Skin epidermis (tissue), 12 donors: ENCODE measurements around the gene HLF.

Source experiments
- H3K27ac ChIP-seq, 21 experiments: fragments of 200-600 bp; sonication (generic) in 11 of 21; one replicate each; pipeline ENCODE4 v1.5.0; 2020; ENCODE audit warnings: mild to moderate bottlenecking in 3 of 21, inconsistent platforms in 2 of 21, moderate library complexity in 2 of 21
- H3K4me3 ChIP-seq, 7 experiments: fragments of 200-600 bp; sonication (generic) in 2 of 7; one replicate each; pipeline ENCODE4 v1.5.0; 2020; ENCODE audit warnings: inconsistent platforms in 2 of 7, mild to moderate bottlenecking in 2 of 7, moderate library complexity in 1 of 7

HLF gene

DNA sequence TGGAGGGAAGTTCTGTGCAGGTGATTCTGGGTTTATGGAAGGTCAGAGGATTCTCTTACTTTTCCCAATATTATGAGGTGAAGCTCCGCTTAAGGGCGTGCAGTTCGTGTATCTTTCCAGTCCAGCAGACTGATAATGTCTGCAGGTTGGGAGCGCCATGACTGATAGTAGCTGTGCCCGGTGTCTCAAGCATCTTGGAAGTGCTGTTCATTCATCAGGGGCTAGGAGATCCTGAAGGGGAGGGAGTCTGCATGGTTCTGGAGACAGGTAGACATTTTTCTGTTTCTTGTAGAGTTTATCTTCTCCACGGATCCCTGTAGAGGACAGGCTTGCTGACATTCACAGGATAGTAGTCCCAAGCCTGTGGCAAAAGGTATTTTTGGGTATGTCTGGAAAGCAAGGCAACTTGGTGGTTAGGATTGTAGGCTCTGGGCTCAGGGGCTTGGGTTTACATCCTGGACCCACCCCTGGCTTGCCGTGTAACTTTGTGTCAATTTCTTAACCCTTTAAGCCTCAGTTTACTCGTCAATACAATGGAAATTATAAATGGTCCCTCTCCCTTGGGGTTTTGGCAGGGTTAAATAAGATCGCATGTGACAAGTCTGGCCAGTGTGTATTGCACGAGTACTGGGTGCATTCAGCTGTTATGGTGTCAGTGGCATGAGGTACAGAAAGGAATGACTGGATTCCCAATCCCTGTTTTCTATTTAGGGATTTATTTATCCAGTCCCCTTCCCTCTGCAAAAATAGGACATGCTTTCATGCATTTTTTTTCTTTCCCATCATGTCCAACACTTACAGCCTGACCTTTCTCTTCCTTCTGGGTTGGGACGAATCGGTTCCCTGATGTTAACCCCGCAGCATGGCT is 8.2 kb downstream of the HLF start:
- Histone ChIP-seq H3K4me3 (no peak overlapping the region), H3K27ac (peak overlapping the region in 11 of 21 experiments; percentile 17 to 69 (median 50))

DNA sequence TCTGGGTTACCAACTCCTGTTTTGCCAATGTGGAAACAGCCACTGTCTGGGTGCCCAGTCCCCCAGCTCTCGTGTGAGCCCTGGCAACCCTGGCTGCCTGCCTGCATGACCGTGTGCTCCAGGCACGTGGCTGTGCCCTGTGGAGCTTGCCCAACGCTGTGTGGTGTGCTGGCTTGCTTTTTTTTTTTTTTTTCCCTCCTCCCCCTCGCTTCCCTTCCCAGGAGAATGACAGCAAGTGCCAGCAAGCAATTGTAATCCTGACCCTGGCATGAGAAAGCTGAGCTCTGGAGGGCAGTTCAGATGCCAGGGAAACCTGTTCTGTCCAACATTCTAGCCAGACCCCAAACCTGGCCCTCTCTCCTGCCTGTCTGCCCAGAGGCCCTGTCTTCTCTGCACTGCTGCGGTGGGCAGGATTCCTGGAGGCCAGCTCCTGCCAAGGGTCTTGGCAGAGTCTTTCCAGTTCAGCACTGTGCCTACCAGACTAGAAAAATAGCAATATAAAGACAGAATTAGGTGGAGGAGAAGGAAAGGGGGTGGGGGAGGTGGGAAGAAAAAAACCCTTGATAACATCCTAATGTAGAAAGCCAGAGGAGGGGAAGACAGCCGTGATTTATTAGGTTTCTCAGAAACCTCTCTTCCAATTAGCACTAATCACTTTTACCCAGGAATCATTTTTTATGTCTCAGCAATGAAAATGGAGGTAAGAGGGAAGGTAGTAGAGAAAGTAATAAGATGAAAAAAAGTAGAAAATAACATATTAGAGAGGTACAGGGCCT is 9.0 kb downstream of the HLF start:
- Histone ChIP-seq H3K27ac (peak overlapping the region in 13 of 21 experiments; percentile 9 to 69 (median 50)), H3K4me3 (no peak overlapping the region)

DNA sequence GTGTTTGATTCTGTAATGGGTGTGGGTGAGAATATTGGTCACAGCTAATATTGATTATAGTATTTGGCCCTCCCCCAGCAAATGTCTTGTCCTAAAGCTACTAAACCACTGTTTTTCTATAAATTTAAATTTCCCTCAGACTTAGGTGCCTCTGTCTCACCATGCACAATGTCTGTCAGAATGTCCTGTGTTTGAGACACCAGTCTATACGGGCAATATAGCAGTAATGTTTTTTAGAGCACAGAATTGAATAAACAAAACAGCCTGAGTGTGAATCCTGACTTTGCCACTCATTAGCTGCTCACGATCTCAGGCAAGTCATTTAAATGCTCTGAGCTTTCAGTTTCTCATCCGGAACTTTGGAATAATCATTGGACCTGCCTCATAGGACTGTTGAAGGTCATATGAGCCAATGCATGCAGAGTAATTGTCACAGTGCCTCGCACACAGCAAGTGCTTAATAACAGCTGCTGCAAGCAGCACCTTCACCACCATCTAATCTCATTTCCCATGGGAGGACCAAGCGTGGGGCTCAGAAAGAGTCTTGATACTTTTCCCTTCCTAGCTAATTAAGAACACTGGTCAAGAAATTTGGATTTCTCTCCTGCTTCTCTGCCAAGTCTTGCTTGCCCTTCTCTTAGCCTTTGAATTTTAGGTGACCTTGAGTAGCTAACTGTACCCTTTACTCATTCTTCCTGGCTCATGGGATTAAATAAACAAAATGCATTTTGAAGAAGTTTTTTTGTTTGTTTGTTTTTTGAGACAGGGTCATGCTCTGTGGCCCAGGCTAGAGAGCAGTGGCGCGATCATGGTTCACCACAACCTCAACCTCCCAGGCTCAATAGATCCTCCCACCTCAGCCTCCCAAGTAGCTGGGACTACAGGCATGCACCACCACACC is 9.8 kb downstream of the HLF start:
- Histone ChIP-seq H3K27ac (peak overlapping the region in 10 of 21 experiments; percentile 5 to 58 (median 50)), H3K4me3 (no peak overlapping the region)

DNA sequence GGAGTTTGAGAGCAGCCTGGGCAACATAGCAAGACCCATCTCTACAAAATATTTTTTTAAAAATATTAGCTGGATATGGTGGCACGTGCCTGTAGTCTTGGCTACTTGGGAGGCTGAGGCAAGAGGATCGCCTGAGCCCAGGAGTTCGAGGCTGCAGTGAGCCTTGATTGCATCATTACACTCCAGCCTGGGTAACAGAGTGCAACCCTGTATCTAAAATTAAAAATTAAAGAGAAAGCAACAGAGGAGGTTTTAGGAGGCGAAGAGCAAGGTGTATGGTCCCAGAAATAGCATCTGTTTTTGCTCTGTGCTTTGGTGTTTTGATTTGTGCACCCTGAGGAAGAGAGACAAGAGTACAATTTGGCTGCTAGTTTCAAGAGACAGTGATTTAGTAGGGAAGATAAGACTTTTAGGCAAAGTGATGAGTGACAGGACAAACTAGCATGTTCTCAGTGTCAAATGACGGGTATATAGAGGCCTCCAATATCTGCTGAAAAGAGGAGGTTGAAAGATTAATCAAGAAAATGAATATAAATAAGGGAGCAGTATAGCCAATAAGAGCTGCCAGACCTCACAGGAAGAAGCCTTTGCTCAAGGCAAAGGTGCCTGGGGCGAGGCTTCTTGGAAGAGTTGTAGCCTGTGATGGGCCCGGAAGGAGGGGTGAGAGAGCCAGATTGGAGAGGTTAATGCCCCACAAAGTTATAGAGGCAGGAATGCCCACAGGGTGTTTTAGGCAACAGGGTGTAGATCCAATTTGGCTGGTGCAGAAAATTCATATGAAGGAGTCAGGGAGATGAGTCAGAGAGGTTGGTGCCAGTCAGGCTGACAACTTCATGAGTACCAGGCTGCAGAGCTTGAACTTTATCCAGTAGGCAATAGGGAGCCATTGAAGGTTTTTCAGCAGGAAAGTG is 11.4 kb downstream of the HLF start:
- H3K4me3 ChIP-seq: no peak overlapping the region
- H3K27ac ChIP-seq: peak overlapping the region in 2 of 21 experiments; percentile 42 to 51

DNA sequence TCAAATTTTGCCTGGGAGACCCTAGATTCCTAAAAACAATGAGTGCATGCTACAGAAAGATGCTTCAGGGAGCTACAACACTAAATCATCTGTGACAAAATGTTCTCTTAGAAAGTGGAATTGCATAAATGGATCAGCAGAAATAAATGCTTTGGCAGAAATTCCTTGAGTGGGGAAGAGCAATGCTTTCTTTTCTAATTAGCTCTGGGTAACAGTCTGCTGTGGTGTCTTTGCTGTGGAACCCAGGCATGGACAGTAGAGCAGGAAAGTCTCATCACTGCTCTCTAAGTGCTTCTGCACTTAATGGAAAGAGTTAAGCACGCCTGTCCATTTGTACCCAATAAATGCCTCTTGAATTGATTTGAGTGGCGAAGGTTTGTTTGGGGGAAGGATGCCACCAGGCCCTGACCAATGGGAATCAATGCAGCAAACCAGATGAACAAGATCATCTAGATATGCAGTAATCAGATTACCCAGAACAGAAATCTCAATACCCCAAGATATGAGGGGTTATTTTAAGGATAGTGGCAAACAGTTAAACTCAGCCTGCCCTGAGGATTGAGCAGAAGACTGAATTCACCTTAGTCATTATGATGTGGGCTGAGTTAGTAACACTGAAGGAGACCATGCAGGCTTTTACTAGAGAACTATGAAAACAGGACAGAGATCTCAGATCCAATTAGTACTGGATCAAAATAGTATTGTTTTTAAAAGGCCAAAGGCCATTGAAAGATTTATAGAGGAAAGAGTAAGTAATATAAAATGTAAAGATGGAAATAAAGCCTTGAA is 13.6 kb downstream of the HLF start:
- Histone ChIP-seq H3K27ac (peak overlapping the region in 2 of 21 experiments; percentile 27 to 68), H3K4me3 (no peak overlapping the region)

DNA sequence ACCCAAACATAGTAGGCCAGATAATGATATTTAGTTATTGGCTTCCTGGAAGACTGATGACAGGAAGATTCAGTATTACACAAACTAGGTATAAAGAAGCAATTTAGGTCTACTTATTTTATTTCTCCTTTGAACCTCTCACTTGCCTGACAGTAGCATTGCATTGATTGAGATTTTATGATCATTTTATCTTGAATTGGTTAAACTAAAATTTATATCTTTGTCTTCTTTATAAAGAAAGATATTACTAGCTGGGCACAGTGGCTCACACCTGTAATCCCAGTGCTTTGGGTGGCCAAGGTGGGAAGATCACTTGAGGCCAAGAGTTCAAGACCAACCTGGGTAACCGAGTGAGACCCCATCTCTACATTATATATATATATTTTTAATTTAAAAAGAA is 14.4 kb downstream of the HLF start:
- no peak overlapping the region for H3K4me3 ChIP-seq
- no peak overlapping the region for H3K27ac ChIP-seq

DNA sequence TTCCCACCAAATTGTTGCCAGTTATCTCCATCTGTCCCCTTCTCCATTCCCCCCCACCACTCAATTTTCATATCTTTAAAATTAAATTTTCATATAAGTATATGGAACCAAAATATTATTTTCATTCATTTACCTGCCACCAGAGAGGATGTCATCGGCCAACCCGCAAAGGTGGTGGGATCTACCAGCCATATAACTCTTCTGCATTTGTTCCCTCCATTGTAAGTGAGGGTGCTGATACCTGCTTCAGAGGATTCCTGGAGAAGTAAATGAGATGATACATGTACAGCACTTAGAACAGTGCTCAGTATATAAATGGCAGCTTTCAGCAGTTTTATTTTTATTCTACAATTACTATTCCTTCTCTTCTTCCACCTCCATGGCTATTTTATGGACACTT is 15.0 kb downstream of the HLF start:
- H3K27ac ChIP-seq: no peak overlapping the region
- no peak overlapping the region for H3K4me3 ChIP-seq

DNA sequence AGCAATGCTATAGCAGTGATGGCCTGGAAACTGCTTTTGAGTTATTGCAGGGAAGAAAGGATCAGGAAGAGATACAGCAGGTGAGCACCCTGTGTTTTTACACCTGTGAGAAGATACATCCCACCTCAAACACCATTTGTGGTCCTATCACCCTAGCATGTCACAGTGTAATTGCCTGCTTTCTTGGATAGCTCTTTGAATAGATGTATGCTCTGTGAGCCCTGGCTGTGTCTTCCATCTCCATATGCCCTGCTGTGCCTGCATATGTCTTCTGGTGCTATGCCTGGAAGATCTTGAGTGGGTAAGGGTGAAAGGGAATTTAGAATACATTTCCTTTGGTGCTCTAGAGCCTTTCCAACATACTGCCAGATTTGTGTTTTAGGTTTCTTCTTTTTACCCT is 15.5 kb downstream of the HLF start:
- Histone ChIP-seq H3K4me3 (no peak overlapping the region), H3K27ac (no peak overlapping the region)

DNA sequence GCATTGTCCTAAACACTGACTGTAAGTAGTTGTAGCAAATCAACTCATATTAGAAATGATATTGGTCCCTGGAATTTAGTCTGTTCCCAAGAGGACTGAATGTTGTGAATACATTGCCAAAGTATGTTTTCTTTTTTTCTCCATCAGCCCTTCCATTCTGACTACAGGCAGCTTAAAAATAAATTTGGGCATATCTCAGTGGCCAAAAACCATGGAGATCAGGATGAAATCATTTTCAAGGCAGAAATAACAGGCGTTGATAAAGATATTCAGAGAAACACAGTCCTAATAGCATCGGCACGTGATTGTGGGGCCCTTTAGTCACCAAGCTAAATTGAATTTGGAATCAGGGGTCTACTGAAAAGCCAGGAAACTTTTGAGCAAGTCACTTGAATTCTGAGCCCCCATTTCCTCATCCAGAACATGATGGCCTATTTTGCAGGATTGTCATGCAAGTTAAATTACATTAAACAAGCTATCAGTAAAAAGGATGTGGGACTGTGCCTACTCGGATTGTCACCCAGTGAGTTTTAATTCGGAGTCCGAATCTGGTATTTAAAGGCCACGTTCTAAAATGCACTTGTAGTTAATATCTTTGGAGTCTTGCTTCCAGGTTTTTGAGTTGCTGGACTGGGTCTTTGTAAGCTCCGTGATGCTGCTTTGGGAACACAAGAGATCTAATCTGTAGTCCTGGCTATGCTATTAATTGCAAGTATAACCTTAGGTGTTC is 17.1 kb downstream of the HLF start:
- Histone ChIP-seq H3K27ac (peak overlapping the region in 2 of 21 experiments; percentile 3 to 28), H3K4me3 (no peak overlapping the region)

DNA sequence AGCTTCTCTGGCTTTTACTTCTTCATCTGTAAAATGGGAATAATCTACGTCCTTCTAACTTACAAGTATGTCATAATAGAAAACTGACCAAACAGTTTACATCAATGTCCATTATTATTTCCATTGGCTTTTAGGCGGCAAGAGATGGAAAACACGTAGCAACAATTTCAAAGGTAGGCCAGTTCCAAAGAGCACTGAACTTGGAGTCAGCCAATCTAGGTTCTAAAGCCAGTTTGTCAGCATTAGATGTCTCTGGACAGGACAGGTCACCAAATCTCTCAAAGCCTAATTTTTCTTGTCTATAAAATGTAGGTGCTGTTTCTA is 17.6 kb downstream of the HLF start:
- H3K4me3 ChIP-seq: no peak overlapping the region
- H3K27ac ChIP-seq: no peak overlapping the region

DNA sequence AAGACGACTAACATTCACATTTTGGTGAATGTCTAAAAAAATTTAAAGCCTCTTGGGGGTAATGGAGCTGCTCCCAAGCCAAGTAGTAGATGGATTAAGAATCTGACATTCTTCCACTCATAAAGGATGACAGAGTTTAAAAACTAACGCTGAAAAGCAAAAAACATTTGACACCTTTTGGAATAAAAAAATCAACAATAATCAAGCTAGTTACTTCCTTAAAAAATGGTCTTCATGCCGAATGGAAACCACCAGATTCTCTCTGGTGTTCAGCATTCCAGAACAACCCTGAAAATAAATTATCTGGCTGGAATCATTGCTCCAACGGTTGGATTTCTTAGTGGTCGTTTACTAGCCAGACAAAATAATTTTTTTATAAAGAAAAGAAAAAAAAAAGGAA is 18.0 kb downstream of the HLF start:
- Histone ChIP-seq H3K27ac (peak overlapping the region in 8 of 21 experiments; percentile 4 to 74 (median 22)), H3K4me3 (no peak overlapping the region)

DNA sequence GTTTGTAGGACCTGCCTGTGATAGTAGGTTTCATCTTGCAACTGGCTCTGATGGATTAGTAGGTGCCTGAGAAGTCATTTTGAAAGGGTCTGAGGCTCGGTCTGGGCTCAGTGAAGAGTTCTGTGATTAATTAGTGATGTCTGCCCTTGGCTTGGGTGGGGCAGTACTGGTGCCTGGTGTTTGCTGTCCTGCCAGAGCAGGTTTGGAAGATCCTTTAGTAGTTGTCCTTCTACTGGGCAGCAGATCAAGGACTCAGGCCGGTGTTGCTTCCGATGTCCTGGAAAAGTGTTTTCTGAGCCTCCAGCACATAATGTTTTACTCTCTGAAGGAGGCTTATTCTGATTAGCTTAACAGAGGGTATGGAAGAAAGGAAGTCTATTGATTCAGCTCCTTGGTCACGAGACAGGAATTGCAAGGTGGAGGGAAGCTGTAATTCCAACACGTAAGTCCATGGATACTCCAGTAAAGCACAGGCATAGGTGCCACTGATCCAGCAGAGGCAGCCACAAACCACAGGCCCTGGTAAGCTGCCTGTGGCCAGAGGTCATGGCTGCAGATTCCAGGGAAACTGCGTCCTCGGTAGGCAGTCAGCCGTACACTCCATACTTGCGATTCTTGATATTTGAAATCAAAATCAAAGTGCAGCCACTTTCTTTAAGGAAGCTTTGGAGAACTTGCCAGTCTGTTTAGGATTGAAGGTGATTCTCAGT is 18.7 kb downstream of the HLF start:
- peak overlapping the region in 10 of 21 experiments; percentile 4 to 74 (median 40) for H3K27ac ChIP-seq
- H3K4me3 ChIP-seq: no peak overlapping the region

DNA sequence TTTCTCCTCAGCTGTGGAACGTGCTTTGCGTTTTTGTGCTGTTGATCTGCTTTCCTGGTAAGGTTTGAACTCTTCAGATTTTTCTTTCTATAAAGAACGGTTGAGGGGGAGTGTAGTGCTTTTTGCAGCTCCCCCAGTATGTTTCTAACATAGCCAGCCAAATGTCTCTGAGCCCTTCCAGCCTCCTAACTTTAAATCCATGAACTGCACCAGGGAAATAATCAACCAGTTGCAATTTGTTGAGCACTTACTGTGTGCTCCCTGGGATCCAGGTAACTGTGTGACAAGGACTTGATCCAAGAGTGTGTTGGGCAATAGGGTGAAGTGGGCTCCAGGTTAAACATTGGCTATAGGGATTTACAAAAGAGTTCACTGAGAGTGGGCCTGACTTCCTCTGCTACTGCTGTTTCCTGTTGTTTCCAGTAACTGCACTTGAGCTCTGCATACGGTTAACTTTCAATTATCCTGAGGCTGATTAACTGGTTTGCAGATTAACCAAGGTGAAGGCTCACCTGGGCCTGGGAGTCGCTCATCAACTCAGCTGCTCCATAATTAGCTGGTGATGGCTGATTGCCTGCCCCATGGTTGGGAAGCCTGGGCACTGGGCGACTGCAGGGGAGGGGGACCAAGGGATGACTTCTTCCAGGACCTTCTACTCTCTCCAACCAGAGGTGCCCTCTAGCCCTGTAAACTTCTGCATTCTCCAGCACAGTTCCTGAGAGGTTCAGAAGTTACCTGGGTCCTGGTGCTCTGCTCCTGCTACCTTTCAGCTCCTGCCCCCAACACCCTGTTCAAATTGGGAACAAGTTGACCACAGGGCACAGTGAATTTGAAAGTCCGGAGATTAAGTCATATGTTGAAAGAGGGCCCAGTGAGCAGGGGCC is 19.5 kb downstream of the HLF start:
- Histone ChIP-seq H3K27ac (peak overlapping the region in 11 of 21 experiments; percentile 6 to 74 (median 52)), H3K4me3 (no peak overlapping the region)

DNA sequence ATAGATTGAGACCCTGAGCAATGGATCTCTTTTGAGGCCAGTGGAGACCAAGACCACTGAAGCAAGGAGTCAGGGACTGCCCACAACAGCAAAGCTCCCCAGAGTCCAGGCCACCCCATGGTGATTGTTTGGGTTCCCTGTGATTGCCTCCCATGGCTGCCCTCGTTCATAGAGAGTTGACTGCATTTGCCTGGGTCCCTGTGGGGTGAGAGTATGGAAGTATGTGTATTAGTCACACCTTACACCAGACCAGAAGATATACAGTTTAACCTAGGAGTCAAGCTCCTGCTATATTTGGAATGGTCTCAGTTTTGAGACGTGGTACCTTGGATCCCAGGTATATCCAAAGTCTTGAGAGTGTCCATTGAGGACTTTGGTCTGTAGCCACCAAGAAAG is 20.2 kb downstream of the HLF start:
- no peak overlapping the region for H3K4me3 ChIP-seq
- peak overlapping the region in 12 of 21 experiments; percentile 6 to 74 (median 51) for H3K27ac ChIP-seq

DNA sequence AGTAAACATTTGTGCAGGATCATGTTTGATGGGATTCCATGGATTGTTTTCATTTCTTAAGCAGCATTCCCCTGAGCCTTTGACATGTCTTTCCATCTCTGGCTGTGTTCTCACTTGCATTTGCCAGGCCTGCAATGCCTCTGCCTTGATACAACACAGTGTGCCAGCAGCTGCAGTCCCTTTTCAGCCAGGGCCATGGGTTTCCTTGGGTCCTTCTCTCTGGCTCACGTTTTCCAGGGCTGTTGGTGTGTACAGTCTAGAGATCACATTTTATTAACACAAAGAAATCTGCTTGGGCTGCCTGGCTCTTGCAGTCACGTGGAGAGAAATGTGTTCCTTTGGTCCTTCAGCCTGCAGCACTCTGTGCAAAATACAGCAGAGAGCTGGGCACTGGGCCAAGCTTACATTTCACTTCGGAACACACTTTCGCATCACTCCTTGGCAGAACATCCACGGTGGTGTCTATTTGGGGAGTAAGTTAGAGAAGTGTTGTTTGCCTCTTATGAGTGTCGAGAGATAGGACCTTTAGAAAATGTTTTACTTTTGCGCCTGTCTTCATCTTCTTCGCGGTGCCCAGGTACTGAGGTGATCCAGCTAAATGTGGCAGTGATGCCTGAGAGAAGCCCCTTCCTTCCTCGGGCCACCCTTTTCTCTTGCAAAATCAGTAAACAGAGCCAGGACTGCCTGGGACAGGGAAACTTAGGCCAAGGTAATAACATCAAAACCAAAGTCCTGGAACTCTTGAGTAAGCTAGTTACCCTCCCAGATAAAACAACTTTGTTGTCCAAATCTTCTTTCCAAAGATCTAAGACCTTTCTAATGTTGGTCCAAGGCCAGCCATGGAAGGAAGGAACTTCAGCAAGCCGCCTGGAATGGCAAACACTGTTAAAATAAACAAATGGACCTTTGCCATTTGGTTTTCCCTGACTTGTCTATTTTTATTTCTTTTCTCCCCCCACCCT is 20.9 kb downstream of the HLF start:
- no peak overlapping the region for H3K4me3 ChIP-seq
- peak overlapping the region in 11 of 21 experiments; percentile 6 to 74 (median 52) for H3K27ac ChIP-seq
